Aorta (tissue), 5 donors: Measurements from ENCODE around the gene TMEM140. TPM values are rescaled to one million over a fixed set of nuclear protein-coding genes. Genes with fewer than 3 reads are reported as not detected.
A peak's percentile ranks its signal among the peaks of the same experiment; 100 is the strongest.
"Not testable (repeated sequence)": the region's sequence is repeated elsewhere in the genome, so short reads cannot be mapped to it uniquely, and the experiment has no call there.

Experiments
- ATAC-seq: fragments of 200-7000 bp; cut with Tn5 transposase; one replicate; pipeline ENCODE4 v1.9.1; 2022; ENCODE audit warnings: moderate library complexity; ENCODE audit not compliant: low FRiP score
- DNase-seq, 2 donors: peaks; one replicate each; pipeline ENCODE4 v3.0.0-alpha.2; 2020
- H3K27ac ChIP-seq, 2 donors: one replicate each; pipeline ENCODE4 v1.5.1; 2013; ENCODE audit warnings: low read length in 2 of 2, mild to moderate bottlenecking in 2 of 2, moderate library complexity in 2 of 2, control low read depth in 1 of 2, inconsistent platforms in 1 of 2, low read depth in 1 of 2
- H3K27me3 ChIP-seq, 2 donors: one replicate each; pipeline ENCODE4 v1.6.1; 2013; ENCODE audit warnings: control low read depth in 1 of 2, low read length in 1 of 2, mild to moderate bottlenecking in 1 of 2, moderate library complexity in 1 of 2; ENCODE audit not compliant: insufficient read depth in 2 of 2, control insufficient read depth in 1 of 2
- H3K36me3 ChIP-seq, 2 donors: one replicate each; pipeline ENCODE4 v1.6.1; 2013; ENCODE audit warnings: control low read depth in 1 of 2, low read length in 1 of 2, mild to moderate bottlenecking in 1 of 2; ENCODE audit not compliant: insufficient read depth in 2 of 2, control insufficient read depth in 1 of 2
- H3K4me1 ChIP-seq, 2 donors: one replicate each; pipeline ENCODE4 v1.6.1; 2013; ENCODE audit warnings: low read length in 2 of 2, control low read depth in 1 of 2, mild to moderate bottlenecking in 1 of 2, moderate library complexity in 1 of 2; ENCODE audit not compliant: insufficient read depth in 2 of 2, control insufficient read depth in 1 of 2
- H3K4me3 ChIP-seq, 2 donors: one replicate each; pipeline ENCODE4 v1.5.1; 2013; ENCODE audit warnings: low read length in 2 of 2, control low read depth in 1 of 2, mild to moderate bottlenecking in 1 of 2
- H3K9me3 ChIP-seq: one replicate; pipeline ENCODE4 v1.6.1; 2013; ENCODE audit warnings: mild to moderate bottlenecking, low read length; ENCODE audit not compliant: control insufficient read depth
- WGBS, 2 donors: extraction: QIAGEN DNeasy Blood & Tissue Kit; methylation state at CpG; one replicate each; pipeline ENCODE4 v1.1.7; 2013; 5-methylcytosine and 5-hydroxymethylcytosine counted together
- intact Hi-C, 2 donors: fragments of 100-400 bp; cut with DNase I; formaldehyde crosslinking; loops; one replicate each; pipeline versions ENCODE4 v1.14.2 to v1.15.0; 2022
- polyA plus RNA-seq, 2 donors: library from polyadenylated mRNA; stranded (reverse); fragments of 200-250 nt; gene quantifications; one replicate each; pipeline ENCODE4 v1.2.3, GENCODE V29; 2013
- total RNA-seq, 2 donors: library from RNA; stranded (reverse); fragmentation: NEBNext Ultra II Directional; extraction: Animal tissue kit (Norgen Biotek cat#: 25700); gene quantifications; one replicate each; pipeline ENCODE4 v1.2.1, GENCODE V29; 2021
- donor health status: healthy with polysubstance abuse.
- donor health status: Bipolar disorder and iron deficiency.
- donor health status: DM: no; HTN: no; CAD: no.
- donor health status: DM: no; HTN: no; CAD: no.
- donor health status: DM: yes; HTN: yes; CAD: no.

Gene TMEM140
- total and polyA plus RNA-seq, 4 donors, result 10.9 to 32.4 (median 16.5) TPM

GRCh38 chr7:135207406-135208101, 59.7 kb downstream of the TMEM140 start:
- intact Hi-C loops, result no loop called here
- Histone ChIP-seq H3K9me3 (no peaks in the 10 kb centered on the region), H3K4me1 (peaks cover 0 to 4% of the 10 kb centered on the region in 2 donors), H3K27ac (no peak overlapping the region), H3K27me3 (no peaks in the 10 kb centered on the region), H3K4me3 (no peak overlapping the region), H3K36me3 (peaks cover 0 to 4% of the 10 kb centered on the region in 2 donors)
- ATAC-seq (no peak), DNase-seq (no peak)
- 85 to 90% methylated on average over 8 of the region's 8 CpGs for WGBS, 2 donors

- no peaks in the 10 kb centered on the region for H3K27me3 ChIP-seq
- no peak overlapping the region for H3K27ac ChIP-seq
- no peak for ATAC-seq
- H3K36me3 ChIP-seq, result peaks cover 0 to 4% of the 10 kb centered on the region in 2 donors
- H3K4me1 ChIP-seq, result peaks cover 0 to 4% of the 10 kb centered on the region in 2 donors
- DNase-seq, result peak in 1 of 2 donors; percentile 64
- H3K4me3 ChIP-seq, result no peak overlapping the region
- 33 to 41% methylated on average over 6 of the region's 6 CpGs for WGBS, 2 donors
- H3K9me3 ChIP-seq, result no peaks in the 10 kb centered on the region
- intact Hi-C loops, result no loop called here
These were observed 60.4 kb downstream of the TMEM140 start for GRCh38 chr7:135208102-135208793.

- H3K27me3 ChIP-seq, result no peaks in the 10 kb centered on the region
- no peak overlapping the region for H3K4me3 ChIP-seq
- no peaks in the 10 kb centered on the region for H3K9me3 ChIP-seq
- H3K36me3 ChIP-seq, result peaks cover 0 to 4% of the 10 kb centered on the region in 2 donors
- peaks cover 0 to 4% of the 10 kb centered on the region in 2 donors for H3K4me1 ChIP-seq
- WGBS, 2 donors, result 89 to 92% methylated on average over 7 of the region's 7 CpGs
- DNase-seq, result no peak
- intact Hi-C loops, result no loop called here
- ATAC-seq, result no peak
- no peak overlapping the region for H3K27ac ChIP-seq
These were observed 61.5 kb downstream of the TMEM140 start for GRCh38 chr7:135209225-135209834.

- Histone ChIP-seq H3K9me3 (no peaks in the 10 kb centered on the region), H3K27me3 (no peaks in the 10 kb centered on the region), H3K27ac (peak overlapping the region in 1 of 2 donors; percentile 96), H3K4me1 (no peaks in the 10 kb centered on the region), H3K4me3 (peak overlapping the region; percentile 75 to 94), H3K36me3 (peaks cover 0 to 2% of the 10 kb centered on the region in 2 donors)
- intact Hi-C loops, result loop anchor here in 1 of 2 donors (2.0 kb wide), 1 partner anchor 42 kb away; no protein-coding TSS in a partner anchor
- WGBS, 2 donors, result 0% methylated on average over 13 of the region's 13 CpGs
- DNase-seq, result no peak
- peak; percentile 2 for ATAC-seq
These were observed 63.0 kb downstream of the TMEM140 start for GRCh38 chr7:135210888-135211178.

- Histone ChIP-seq H3K27me3 (no peaks in the 10 kb centered on the region), H3K27ac (peak within 1 kb of the TSS; percentile 12 to 96), H3K4me1 (no peaks in the 10 kb centered on the region), H3K4me3 (peak within 1 kb of the TSS; percentile 75 to 94), H3K36me3 (no peaks in the 10 kb centered on the region), H3K9me3 (no peaks in the 10 kb centered on the region)
- peak; percentile 98 for ATAC-seq
- DNase-seq, result peak; percentile 97 to 99
- WGBS, 2 donors, result 0% methylated on average over 78 to 82 of the region's 82 CpGs
- intact Hi-C loops, result loop anchor here in 1 of 2 donors (2.0 kb wide), 1 partner anchor 41 kb away; no protein-coding TSS in a partner anchor
These were observed 63.5 kb downstream of the TMEM140 start, which contains the start of gene WDR91 for GRCh38 chr7:135211179-135211945. Gene WDR91 (minus strand): TSS chr7:135211526. CDS start chr7:135211502, 24 bp downstream.

- H3K4me3 ChIP-seq, result peak overlapping the region; percentile 50 to 69
- intact Hi-C loops, result loop anchor here in 1 of 2 donors (2.0 kb wide), 1 partner anchor 41 kb away; no protein-coding TSS in a partner anchor
- not testable (repeated sequence) for H3K27me3 ChIP-seq, H3K9me3 ChIP-seq, H3K36me3 ChIP-seq, H3K4me1 ChIP-seq
- DNase-seq (peak in 1 of 2 donors; percentile 71), ATAC-seq (peak; percentile 72)
- 19 to 22% methylated on average over 27 to 30 of the region's 30 CpGs for WGBS, 2 donors
- peak overlapping the region; percentile 12 to 80 for H3K27ac ChIP-seq
These were observed 64.2 kb downstream of the TMEM140 start for GRCh38 chr7:135211946-135212685.

GRCh38 chr7:135213831-135214230, 66.0 kb downstream of the TMEM140 start:
- no peak overlapping the region for H3K4me3 ChIP-seq
- no peaks in the 10 kb centered on the region for H3K9me3 ChIP-seq
- no peaks in the 10 kb centered on the region for H3K36me3 ChIP-seq
- no peak for ATAC-seq
- H3K4me1 ChIP-seq, result no peaks in the 10 kb centered on the region
- WGBS, 2 donors, result 93 to 95% methylated on average over 2 of the region's 2 CpGs
- no peak overlapping the region for H3K27ac ChIP-seq
- intact Hi-C loops, result loop anchor here in 1 of 2 donors (2.0 kb wide), 1 partner anchor 41 kb away; no protein-coding TSS in a partner anchor
- no peaks in the 10 kb centered on the region for H3K27me3 ChIP-seq
- DNase-seq, result no peak
